ENCODE measurements around the gene SELENOP. TPM values are rescaled to one million over a fixed set of nuclear protein-coding genes. Genes with fewer than 3 reads are reported as not detected.

SELENOP gene
- total RNA-seq, 1 experiment from 2014 or later: 8.5 TPM

DNA sequence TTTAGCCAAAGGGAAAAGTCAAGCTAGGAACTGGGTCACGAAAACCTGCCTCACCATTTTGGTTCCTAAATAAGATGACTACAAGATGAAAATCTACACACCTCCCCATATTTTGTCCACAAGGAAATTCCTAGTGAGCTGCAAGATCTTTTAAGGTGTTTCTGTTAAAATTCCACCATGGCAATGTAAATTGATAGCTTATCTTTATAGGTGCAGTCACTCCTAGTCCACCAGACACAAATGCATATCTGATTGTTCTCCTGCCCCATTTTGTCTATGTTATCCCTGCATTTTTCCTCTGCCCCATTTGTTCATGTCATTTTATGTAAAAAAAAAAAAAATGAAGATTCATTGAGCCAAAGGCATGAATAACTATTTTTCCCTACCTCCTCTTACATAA is 41.1 kb upstream of the SELENOP start:
- peaks cover 2% of the 10 kb centered on the region; the same call in 1 of the 2 replicates for H3K27me3 Mint-ChIP-seq (ENCODE audit: low read depth)

More for the DNA sequence above, 41.1 kb upstream of the SELENOP start:
- Histone ChIP-seq H3K9me3 (ENCODE audit: control insufficient read depth, low read depth, low read length) (no peaks in the 10 kb centered on the region), H3T11ph (ENCODE audit: low read length) (no peak overlapping the region), H2AFZ (ENCODE audit: low read length) (no peak overlapping the region), H3K4me2 (ENCODE audit: insufficient read depth, insufficient read length, low read length) (no peak overlapping the region), H2BK15ac (ENCODE audit: low read depth, low read length) (no peak overlapping the region), H3K27me3 (ENCODE audit: insufficient read depth, low read length) (no peaks in the 10 kb centered on the region), H3K4ac (ENCODE audit: low read depth, low read length) (no peak overlapping the region), H4K91ac (ENCODE audit: insufficient read length, low read depth, low read length) (no peak overlapping the region), H3K4me1 (ENCODE audit: insufficient read depth, low read length) (no peaks in the 10 kb centered on the region), H3K9ac (ENCODE audit: extremely low read depth, insufficient read length, low read length) (no peak overlapping the region), H3K14ac (ENCODE audit: insufficient read depth, low read length) (no peak overlapping the region), H3K56ac (ENCODE audit: insufficient read length, low read depth, low read length) (no peak overlapping the region), H3K27ac (ENCODE audit: insufficient read length, low read depth, low read length) (no peak overlapping the region), H2BK120ac (ENCODE audit: low read depth, low read length, poor library complexity, severe bottlenecking) (no peak overlapping the region), H3K79me1 (ENCODE audit: insufficient read depth, low read depth, low read length, poor library complexity, severe bottlenecking) (no peaks in the 10 kb centered on the region), H3K79me2 (ENCODE audit: insufficient read depth, low read length) (no peaks in the 10 kb centered on the region), H3K18ac (ENCODE audit: insufficient read length, low read depth, low read length) (no peak overlapping the region), H4K5ac (ENCODE audit: insufficient read length, low read depth, low read length) (no peak overlapping the region), H2AK5ac (ENCODE audit: insufficient read length, low read length) (no peak overlapping the region), H3K23me2 (ENCODE audit: insufficient read length, low read depth, low read length, poor library complexity, severe bottlenecking) (no peaks in the 10 kb centered on the region), H3K23ac (ENCODE audit: insufficient read length, low read depth, low read length) (no peak overlapping the region), H4K8ac (replicated peaks; ENCODE audit: insufficient read length, low read depth, low read length) (no peak overlapping the region), H2BK12ac (ENCODE audit: insufficient read length, low read depth, low read length) (no peak overlapping the region), H4K20me1 (ENCODE audit: control insufficient read depth, insufficient read depth, insufficient read length) (no peaks in the 10 kb centered on the region), H2BK5ac (ENCODE audit: insufficient read length, low read length) (no peak overlapping the region), H2BK20ac (ENCODE audit: low read depth, low read length, poor library complexity, severe bottlenecking) (no peak overlapping the region)
- no peaks in the 10 kb centered on the region for H3K36me3 Mint-ChIP-seq (ENCODE audit: insufficient read depth in 1 of 3, low read depth in 3 of 3)
- DNase-seq: no peak
- H3K9me3 Mint-ChIP-seq: no peaks in the 10 kb centered on the region
- no CpG with 5 or more reads among the region's 1 CpG for WGBS (ENCODE audit: extremely low coverage, insufficient read length, low lambda C conversion rate)
- TF ChIP-seq, protein P1, sequence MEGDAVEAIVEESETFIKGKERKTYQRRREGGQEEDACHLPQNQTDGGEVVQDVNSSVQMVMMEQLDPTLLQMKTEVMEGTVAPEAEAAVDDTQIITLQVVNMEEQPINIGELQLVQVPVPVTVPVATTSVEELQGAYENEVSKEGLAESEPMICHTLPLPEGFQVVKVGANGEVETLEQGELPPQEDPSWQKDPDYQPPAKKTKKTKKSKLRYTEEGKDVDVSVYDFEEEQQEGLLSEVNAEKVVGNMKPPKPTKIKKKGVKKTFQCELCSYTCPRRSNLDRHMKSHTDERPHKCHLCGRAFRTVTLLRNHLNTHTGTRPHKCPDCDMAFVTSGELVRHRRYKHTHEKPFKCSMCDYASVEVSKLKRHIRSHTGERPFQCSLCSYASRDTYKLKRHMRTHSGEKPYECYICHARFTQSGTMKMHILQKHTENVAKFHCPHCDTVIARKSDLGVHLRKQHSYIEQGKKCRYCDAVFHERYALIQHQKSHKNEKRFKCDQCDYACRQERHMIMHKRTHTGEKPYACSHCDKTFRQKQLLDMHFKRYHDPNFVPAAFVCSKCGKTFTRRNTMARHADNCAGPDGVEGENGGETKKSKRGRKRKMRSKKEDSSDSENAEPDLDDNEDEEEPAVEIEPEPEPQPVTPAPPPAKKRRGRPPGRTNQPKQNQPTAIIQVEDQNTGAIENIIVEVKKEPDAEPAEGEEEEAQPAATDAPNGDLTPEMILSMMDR (conservative IDR thresholded peaks at IDR 0.05): no peak
- H3K4me3 Mint-ChIP-seq: no peak overlapping the region
- peaks cover 0 to 4% of the 10 kb centered on the region in 2 experiments; a peak in 1 of 4 replicates for H3K4me1 Mint-ChIP-seq
- no peak overlapping the region for H3K27ac Mint-ChIP-seq
